M059J (cell line): ENCODE data around the gene OR13C5. TPM values are rescaled to one million over a fixed set of nuclear protein-coding genes. Genes with fewer than 3 reads are reported as not detected.
"Not testable (repeated sequence)": the region's sequence is repeated elsewhere in the genome, so short reads cannot be mapped to it uniquely, and the experiment has no call there.

Experiments used
- DNase-seq: peaks from one replicate; pipeline ENCODE4 v3.0.0-alpha.2; 2012; ENCODE audit warnings: low read depth
- total RNA-seq: library from RNA; depleted of rRNA; stranded (reverse); fragments of >200 nt; shearing (Covaris generic); gene quantifications from 2 replicates; pipeline ENCODE4 v1.2.3, GENCODE V29; 2014; rRNA removed

OR13C5 gene, protein sequence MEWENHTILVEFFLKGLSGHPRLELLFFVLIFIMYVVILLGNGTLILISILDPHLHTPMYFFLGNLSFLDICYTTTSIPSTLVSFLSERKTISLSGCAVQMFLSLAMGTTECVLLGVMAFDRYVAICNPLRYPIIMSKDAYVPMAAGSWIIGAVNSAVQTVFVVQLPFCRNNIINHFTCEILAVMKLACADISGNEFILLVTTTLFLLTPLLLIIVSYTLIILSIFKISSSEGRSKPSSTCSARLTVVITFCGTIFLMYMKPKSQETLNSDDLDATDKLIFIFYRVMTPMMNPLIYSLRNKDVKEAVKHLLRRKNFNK
- total RNA-seq: not detected in 2 replicates

DNA sequence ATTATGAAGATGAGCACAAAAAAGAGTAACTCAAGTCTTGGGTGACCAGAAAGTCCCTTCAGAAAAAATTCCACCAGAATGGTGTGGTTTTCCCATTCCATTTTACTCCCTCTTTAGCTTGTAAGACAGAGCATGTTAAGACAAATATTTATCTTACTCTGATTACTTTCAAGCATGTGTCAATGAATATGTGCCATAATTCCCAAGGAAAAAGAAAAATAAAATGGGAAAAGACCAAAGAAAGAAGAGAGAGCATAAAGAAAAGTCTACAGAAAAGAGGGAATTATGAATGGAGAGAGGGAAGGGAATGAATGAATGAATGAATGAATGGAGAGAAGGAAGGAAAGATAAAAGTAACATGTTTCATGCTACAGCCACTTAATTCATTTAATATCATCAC is at the start of gene OR13C5:
TSS of gene OR13C5 (minus strand) at position 101 of the 400 bp plus-strand sequence. CDS start at position 101, 0 bp downstream.
- DNase-seq: not testable (repeated sequence)

DNA sequence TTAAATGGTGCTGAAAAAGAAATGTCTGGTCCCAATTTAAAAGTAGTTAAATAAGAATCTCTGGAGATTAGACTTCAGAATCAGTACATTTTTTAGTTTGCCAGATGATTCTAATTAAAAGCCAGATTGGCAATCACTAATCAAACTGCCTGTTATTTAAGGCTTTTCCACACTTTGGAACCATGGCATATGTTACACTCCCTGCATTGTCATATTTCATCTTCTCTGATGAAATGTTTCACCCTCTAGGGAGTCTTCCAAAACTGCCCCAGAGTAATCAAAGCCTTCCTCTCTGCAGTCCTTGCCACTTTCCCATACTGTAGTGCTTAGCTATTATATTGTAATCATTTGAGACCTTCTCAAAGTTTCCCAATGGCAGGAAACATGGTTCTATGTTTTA is 36.2 kb upstream of the OR13C5 start:
- no peak for DNase-seq

DNA sequence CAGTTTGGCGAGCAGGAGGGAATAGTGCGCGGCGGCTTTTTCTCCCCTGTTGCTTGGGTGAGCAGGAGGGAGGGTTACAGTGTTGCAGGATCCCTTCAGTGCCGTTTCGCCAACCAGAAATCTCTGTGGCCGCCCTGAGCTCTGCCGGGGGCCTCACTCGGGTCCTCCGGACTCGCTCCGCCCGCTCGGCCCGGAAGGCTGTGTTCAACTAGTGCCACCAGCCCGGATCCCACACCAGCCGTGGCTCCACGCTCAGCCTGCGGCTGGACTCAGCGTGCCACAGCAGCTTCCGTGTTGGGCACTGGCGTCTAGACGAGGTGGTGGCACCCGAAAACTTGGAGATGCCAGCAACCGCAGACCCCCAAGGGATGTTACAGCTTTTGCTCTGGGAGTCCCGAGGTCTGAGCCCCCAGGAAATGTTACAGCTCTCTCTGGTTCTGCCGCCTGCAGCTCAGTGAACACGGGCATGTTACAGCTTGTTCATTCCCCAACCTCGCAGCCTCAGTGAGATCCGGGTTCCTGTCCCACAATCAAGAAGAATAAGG is 34.8 kb upstream of the OR13C5 start:
- no peak for DNase-seq

DNA sequence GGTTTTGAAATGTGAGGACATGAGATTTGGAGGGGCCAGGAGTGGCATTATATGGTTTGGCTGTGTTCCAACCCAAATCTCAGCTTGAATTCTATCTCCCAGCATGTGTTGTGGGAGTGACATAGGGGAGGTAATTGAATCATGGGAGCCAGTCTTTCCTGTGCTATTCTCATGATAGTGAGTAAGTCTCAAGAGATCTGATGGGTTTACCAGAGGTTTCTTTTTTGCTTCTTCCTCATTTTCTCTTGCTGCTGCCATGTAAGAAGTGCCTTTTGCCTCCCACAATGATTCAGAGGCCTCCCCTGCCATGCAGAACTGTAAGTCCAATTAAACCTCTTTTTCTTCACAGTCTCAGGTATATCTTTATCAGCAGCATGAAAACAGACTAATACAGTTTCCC is 26.8 kb upstream of the OR13C5 start:
- not testable (repeated sequence) for DNase-seq

DNA sequence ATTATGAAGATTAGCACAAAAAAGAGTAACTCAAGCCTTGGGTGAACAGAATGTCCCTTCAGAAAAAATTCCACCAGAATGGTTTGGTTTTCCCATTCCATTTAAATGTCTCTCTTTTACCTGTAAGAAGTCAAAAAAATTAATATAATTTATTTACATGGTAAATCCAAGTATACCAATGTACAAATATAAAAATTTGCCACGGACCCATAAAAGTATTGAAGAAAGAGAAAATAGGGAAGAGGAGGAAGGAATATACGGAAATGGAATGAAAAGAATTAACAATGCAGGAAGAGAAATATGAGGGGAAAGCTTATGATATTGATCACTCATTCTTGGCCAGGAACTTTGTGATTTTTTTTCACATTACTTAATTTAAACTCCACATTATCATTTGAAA is 18.9 kb upstream of the OR13C5 start, which contains the start of gene OR13C9:
TSS of gene OR13C9 (minus strand) at position 101 of the 400 bp plus-strand sequence. CDS start at position 101, 0 bp downstream.
- DNase-seq: no peak

DNA sequence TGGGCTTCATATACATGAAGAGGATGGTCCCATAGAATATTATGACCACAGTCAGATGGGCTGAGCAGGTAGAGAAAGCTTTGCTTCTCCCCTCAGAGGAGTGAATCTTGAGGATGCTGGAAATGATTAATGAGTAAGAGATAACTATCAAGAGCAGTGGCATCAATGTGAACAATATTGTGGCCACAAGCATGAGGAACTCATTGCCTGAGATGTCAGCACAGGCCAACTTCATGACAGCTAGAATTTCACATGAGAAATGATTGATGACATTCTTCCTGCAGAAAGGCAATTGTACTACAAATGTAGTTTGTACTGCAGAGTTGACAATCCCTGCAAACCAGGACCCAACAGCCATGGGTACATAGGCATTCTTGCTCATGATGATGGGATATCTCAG is 18.2 kb upstream of the OR13C5 start:
- no peak for DNase-seq

DNA sequence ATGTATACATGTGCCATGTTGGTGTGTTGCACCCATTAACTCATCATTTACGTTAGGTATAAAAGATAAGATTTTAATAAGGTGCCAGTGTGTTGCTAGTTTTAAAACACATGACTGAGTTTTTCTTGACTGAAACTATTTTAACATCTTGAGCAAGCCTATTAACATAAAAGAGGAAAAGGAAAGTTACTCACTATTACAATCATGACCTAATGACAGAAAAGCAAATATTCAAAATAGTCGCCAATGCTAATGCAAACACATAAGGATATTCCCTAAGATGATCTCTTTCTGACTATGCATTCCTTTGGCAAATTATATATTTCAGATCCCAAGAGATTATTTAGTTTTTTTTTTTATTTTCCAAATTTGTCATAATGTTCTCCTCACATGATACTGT is 12.0 kb upstream of the OR13C5 start:
- no peak for DNase-seq

DNA sequence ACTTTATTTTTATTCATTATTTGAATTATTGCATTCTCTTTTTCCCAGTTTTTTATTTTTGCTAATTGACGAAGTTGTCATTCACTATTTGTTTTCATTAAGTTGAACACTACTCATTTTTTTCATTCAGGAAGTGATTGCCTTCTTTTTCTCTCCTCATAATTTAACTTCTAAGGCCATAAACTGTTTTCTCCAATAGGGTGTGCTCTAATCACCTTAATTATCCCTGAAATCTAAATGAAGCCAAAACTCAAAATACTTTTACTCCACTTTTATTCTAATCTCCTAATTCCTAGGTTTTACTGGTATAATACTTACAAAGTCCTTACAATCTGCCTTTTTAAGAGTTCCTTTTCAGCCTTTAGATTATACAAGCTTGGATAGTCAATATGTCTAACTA is 9.1 kb upstream of the OR13C5 start:
- peak; percentile 4 for DNase-seq

DNA sequence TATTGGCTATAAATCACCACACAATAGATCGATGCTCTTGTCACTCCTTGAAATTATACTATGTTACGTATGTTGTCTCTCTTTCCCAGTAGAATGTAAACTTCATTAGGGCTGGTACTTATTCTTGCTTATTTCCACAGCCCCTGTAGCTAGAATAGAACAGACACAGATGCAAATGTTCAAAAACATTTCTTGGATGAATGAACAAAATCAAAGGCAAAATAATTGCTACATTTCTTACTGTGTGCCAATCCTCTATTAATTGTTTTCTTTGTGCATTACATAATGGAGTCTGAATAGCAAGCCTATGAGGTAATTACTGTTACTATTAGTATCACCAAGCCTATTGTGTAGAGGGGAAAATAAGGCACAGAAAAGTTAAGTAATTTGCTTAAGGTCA is 6.9 kb upstream of the OR13C5 start:
- DNase-seq: no peak

DNA sequence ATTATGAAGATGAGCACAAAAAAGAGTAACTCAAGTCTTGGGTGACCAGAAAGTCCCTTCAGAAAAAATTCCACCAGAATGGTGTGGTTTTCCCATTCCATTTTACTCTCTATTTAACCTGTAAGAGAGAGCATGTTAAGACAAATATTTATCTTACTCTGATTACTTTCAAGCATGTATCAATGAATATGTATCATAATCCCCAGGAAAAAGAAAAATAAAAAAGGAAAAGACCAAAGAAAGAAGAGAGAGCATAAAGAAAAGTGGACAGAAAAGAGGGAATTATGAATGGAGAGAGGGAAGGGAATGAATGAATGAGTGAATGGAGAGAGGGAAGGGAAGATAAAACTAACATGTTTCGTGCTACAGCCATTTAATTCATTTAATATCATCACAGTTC is 6.3 kb upstream of the OR13C5 start, which contains the start of gene OR13C2:
TSS of gene OR13C2 (minus strand) at position 101 of the 400 bp plus-strand sequence. CDS start at position 101, 0 bp downstream.
- DNase-seq: not testable (repeated sequence)

DNA sequence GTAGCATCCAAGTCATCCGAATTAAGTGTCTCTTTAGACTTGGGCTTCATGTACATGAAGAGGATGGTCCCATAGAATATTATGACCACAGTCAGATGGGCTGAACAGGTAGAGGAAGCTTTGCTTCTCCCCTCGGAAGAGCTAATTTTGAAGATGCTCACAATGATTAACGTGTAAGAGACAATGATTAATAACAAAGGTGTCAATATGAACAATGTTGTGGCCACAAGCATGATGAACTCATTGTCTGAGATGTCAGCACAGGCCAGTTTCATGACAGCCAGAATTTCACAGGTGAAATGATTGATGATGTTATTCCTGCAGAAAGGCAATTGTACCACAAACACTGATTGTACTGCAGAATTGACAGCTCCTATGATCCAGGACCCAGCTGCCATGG is 5.6 kb upstream of the OR13C5 start:
- no peak for DNase-seq

DNA sequence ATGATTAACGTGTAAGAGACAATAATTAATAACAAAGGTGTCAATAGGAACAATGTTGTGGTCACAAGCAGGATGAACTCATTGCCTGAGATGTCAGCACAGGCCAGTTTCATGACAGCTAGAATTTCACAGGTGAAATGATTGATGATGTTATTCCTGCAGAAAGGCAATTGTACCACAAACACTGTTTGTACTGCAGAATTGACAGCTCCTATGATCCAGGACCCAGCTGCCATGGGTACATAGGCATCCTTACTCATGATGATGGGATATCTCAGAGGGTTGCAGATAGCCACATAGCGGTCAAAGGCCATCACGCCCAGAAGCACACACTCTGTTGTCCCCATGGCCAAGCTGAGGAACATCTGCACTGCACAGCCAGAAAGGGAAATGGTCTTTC is 464 bp downstream of the OR13C5 start:
- DNase-seq: not testable (repeated sequence)

DNA sequence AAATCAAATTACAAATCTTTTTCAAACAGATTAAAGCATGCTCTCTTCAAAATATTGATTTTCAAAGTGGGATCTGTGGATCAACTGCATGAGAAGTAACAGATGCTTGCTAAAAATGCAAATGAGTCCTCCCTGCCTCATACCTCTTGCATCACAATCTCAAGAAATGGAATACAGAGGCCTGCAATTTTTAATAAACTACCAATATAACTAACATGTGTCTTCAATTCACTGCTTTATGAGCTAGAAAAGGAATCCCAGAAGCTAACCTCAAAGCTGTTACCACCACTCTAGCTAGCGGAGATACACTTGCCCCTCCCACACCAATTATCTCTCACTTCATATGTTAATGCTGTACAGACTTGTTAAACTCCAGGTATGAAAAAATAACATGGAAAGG is 9.6 kb downstream of the OR13C5 start:
- DNase-seq: no peak

DNA sequence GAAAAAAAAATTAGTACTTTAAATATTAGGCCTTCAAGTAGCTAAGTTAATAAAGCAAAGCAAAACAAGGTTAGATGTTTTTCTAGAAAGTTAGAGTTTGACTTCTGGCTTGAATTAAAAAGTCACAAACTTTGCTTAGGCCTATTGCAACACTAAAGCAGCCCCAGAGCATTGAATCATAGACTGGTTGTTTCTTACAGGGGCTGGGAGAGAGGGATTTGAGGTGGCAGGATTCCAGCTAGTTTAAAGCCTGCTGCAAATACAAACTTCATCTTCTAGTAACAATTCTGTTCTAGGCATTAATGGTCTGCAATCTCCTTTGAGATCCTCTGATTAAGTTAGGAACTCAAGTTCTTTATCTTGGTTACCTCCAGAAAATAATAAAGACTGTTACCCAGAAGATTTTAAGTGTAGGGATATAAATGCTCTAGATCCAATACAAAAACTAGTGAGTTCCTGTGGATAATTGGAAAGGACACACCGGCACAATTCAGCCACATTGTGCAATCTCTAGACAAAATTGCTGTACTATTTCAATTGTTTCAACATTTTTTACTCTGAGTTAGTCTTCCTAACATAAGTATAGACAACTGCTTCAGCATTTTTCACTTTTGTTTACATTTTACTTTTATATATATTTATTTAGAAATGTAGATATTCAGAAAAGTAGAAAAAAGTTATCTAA is 12.6 kb downstream of the OR13C5 start:
- DNase-seq: no peak

DNA sequence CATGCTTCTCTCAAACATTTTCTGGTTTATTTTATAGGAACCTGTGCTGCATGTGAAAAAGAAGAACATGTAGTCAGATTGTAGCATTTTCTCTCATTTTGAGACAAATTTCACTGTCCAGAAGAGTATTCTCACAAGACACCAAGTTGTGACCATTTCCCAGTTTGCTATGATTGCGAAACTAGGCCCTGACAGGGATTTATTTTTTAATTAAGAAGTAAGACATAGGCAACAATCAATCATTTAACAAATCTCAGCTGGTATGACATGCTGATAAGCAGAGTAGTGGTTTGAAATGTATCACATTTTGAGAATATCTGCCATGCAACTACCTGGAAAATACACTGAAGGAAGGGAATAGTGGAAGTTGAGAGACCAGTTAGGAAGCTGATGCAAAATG is 18.7 kb downstream of the OR13C5 start:
- no peak for DNase-seq

DNA sequence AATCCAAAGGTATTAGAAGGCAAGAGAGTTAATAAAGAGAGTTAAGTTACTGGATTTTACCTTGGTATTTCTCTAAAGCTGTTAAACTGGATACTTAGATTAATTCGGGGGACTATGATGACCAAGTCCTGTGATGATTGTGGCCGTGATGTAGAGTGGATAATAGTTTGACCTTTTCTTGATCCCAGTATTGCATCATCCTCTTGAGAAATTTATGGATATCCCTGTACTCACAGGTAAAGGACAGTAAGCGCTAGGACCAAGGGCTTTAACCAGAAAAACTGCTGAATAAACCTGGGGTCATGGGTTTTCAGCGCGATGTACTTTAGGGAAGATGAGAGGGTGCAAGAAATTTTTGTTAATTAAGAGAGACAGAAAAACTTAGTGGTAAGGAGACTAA is 21.9 kb downstream of the OR13C5 start:
- no peak for DNase-seq

DNA sequence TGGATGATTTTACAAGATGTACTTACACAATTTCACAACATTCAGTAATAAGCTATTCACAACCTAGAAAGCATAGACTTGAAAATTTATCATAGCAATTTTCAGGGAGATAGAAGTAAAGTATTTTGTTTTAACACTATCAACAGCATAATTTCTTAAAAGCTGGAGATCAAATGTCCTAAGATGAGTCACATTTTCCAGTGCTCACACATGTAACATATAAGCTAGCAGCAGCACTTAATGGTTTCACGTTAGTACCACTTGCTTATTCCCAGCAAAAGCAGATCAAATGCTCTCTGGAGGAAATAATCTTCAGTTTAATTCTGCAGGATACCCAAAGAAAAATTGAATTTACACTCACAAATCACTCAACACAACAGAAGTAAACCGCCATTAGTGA is 23.8 kb downstream of the OR13C5 start:
- no peak for DNase-seq

DNA sequence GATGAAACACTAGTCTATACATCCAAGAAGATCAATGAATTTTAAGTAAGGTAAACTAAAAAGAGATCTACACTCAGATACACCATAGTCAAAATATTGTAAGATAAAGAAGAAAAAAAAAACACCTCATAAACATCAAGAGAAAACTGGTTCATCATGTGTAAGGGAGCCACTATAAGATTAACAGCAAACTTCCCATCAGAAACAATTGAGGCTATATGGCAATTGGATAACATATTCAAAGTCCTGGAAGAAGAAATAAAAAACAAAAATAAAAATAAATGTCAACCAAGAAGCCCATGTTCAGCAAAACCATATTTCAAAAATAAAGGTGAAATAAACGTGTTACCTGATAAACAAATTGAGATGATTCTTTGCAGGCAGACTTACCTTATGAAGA is 26.6 kb downstream of the OR13C5 start:
- no peak for DNase-seq

DNA sequence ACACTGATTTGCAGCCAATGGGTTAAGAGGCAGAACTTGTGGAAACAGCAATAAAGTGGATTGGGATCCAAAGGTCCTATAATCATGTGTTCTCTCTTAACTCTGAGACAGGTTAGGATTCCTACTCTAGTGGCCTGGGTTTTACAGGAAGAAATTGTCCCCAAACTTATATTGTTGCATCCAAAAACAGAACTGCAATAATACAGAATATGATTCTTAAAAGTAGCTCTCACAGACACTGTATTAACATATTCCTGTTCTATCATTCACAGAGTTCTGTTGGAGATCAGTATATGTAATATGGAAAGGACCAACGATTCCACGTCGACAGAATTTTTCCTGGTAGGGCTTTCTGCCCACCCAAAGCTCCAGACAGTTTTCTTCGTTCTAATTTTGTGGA is 30.3 kb downstream of the OR13C5 start, which contains the start of gene OR13C8:
TSS of gene OR13C8 (plus strand) at position 301 of the 400 bp plus-strand sequence. CDS start at position 301, 0 bp downstream.
- DNase-seq: no peak

DNA sequence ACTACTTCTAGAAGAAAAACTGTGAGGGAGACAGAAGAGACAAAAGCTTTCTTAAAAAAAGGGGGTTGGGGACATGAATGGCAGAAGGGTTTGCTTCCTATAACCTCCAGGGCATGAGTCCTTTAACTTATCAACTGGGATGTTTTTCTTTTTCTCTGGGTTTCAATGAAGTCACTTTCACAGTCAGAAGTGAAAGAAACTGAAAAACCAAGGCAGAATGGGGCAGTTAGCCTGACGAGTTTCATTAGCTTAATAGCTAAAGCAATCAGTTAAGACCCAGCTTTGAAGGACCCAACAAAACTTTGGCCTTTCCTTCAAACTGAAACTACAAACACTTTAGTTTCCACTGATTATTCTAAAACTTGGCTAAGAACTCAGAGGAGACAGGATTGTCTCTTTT is 34.9 kb downstream of the OR13C5 start:
- DNase-seq: no peak

DNA sequence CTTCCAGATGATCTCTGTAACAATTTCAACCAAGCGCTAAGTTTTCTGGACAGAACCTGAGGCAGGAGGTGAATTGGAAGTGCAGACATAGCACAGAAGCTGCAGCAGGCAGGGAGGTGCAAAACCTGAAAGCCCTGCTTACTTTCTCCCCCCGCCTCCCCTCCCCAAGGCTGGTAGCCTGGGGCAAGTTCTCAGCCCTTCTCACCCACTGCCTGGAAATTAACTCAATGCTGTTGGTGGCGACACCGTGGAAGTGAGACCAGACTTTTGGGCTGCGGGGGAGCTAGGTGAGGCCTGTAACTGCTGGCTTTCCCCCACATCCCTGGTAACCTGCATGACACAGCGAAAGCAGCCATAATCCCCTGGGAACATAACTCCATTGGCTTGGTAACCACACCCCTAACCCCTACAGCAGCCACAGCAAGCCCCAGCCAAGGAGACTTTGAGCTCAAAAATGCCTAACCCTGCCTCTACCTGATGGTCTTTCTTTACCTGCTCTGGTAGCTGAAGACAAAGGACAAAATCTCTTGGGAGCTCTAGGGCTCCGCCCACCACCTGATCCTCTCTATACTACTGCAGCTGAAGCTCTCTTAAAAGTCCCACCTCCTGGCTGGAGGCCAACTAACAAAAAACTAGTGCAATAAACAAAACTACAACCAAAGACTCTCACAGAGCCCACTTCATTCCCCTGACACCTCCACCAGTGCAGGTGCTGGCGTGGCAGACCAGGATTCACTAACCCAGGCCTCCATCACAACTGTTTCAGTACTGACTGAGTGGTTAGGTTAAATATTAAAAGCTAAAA is 42.2 kb downstream of the OR13C5 start:
- DNase-seq: no peak

DNA sequence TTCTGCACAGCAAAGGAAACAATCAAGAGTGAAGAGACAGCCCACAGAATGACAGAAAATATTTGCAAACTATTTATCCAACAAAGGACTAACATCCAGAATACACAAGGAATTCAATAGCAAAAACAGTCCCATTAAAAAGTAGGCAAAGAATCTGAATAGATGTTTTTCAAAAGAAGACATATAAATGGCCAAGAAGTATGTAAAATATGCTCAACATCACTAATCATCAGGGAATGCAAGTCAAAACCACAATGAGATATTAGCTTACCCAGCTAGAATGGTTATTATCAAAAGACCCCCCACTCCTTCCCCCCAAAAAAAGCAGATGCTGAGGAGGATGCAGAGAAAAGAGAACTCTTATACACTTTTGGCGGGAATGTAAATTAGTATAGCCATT is 43.7 kb downstream of the OR13C5 start:
- DNase-seq: no peak
